ENCODE data around the gene LZTFL1.

- TF ChIP-seq EZH2 (IDR thresholded peaks at IDR 0.05; ENCODE audit: low read depth, unreplicated experiment) = no peak
- no peak for TF ChIP-seq CTCF (conservative IDR thresholded peaks at IDR 0.05; ENCODE audit: low read depth in 2 of 2)
- no peak for TF ChIP-seq POLR2AphosphoS5 (IDR thresholded peaks at IDR 0.05; ENCODE audit: low read depth)
- no peak for TF ChIP-seq ETS1 (IDR thresholded peaks at IDR 0.05)
- no peak for TF ChIP-seq EZH2phosphoT487 (IDR thresholded peaks at IDR 0.05; ENCODE audit: unreplicated experiment)
- no peak for TF ChIP-seq REST (IDR thresholded peaks at IDR 0.05; ENCODE audit: unreplicated experiment)
- TF ChIP-seq ZNF462 (CRISPR knock-in tag; IDR thresholded peaks at IDR 0.05) = no peak
- TF ChIP-seq ZNF331 (CRISPR knock-in tag; IDR thresholded peaks at IDR 0.05; ENCODE audit: low read depth) = no peak
- no peak for TF ChIP-seq NANOG (IDR thresholded peaks at IDR 0.05; ENCODE audit: borderline replicate concordance)
- no peak for TF ChIP-seq JUNB (IDR thresholded peaks at IDR 0.05; ENCODE audit: unreplicated experiment)
- no peak for TF ChIP-seq ZNF114 (CRISPR knock-in tag; IDR thresholded peaks at IDR 0.05)
- no peak for TF ChIP-seq STAT1 (IDR thresholded peaks at IDR 0.05; ENCODE audit: unreplicated experiment)
- TF ChIP-seq CREB1 (CRISPR knock-in tag; IDR thresholded peaks at IDR 0.05; ENCODE audit: low read depth) = no peak
These were observed 64.1 kb downstream of the LZTFL1 start for GRCh38 chr3:45777746-45778386.

All from GM23338 (cell line).